Gastroesophageal sphincter (tissue), 4 donors: Measurements from ENCODE around the gene TGIF1. TPM values are rescaled to one million over a fixed set of nuclear protein-coding genes. Genes with fewer than 3 reads are reported as not detected.
"Not testable (repeated sequence)": the region's sequence is repeated elsewhere in the genome, so short reads cannot be mapped to it uniquely, and the experiment has no call there.

Source experiments
- ATAC-seq: fragments of 150-250 bp; one replicate; pipeline ENCODE4 v1.9.1; 2016; ENCODE audit warnings: mild to moderate bottlenecking, moderate library complexity
- H3K27ac ChIP-seq, 4 donors: fragments of 200-600 bp; sonication (generic) in 3 of 4; 1 replicate in 3 of 4; 2 replicates in 1 of 4; pipeline ENCODE4 v1.5.1; 2016 to 2019
- H3K27me3 ChIP-seq: fragments of 200-600 bp; sonication (generic); one replicate; pipeline ENCODE4 v1.5.1; 2019
- H3K36me3 ChIP-seq, 2 donors: fragments of 200-600 bp; sonication (generic); one replicate each; pipeline ENCODE4 v1.5.1; 2019; ENCODE audit warnings: control low read depth in 1 of 2
- H3K4me1 ChIP-seq, 3 donors: fragments of 200-600 bp; sonication (generic); 1 replicate in 2 of 3; 2 replicates in 1 of 3; pipeline ENCODE4 v1.5.1; 2016 to 2019; ENCODE audit warnings: control low read depth in 2 of 3
- H3K4me3 ChIP-seq, 2 donors: fragments of 200-600 bp; sonication (generic); one replicate each; pipeline ENCODE4 v1.5.1; 2019; ENCODE audit warnings: mild to moderate bottlenecking in 1 of 2, moderate library complexity in 1 of 2
- H3K9me3 ChIP-seq, 3 donors: fragments of 200-600 bp; sonication (generic); one replicate each; pipeline ENCODE4 v1.5.1; 2017 to 2019; ENCODE audit warnings: control low read depth in 2 of 3
- CTCF ChIP-seq, 4 experiments: fragments of 200-600 bp in 2 of 4; fragments of 450-650 bp in 2 of 4; sonication (generic) in 1 of 4; IDR thresholded peaks; one replicate each; pipeline ENCODE4 v1.5.1; 2017 to 2019; ENCODE audit warnings: antibody characterized with exemption in 4 of 4, mild to moderate bottlenecking in 2 of 4, moderate library complexity in 2 of 4
- EP300 ChIP-seq: sonication (generic); formaldehyde crosslinking; IDR thresholded peaks from one replicate; pipeline ENCODE4 v1.6.1; 2017; ENCODE audit warnings: antibody characterized with exemption, mild to moderate bottlenecking
- POLR2A ChIP-seq, 2 donors: fragments of 450-650 bp; IDR thresholded peaks; one replicate each; pipeline ENCODE4 v1.6.1; 2017; ENCODE audit warnings: antibody characterized with exemption in 2 of 2, mild to moderate bottlenecking in 2 of 2, moderate library complexity in 1 of 2
- POLR2AphosphoS5 ChIP-seq: sonication (generic); formaldehyde crosslinking; IDR thresholded peaks from one replicate; pipeline ENCODE4 v1.6.1; 2017; ENCODE audit warnings: antibody characterized with exemption
- WGBS, 2 donors: methylation state at CpG; one replicate each; pipeline ENCODE4 v1.1.5; 2018; ENCODE audit warnings: low coverage in 1 of 2; 5-methylcytosine and 5-hydroxymethylcytosine counted together
- total RNA-seq, 4 donors: library from RNA; depleted of rRNA; stranded (reverse); fragments of >200 nt; gene quantifications; one replicate each; pipeline ENCODE4 v1.1.0, GENCODE V29; 2016

Gene TGIF1
- total RNA-seq, 4 donors from 2014 or later = 55.5 to 95.8 (median 77.0) TPM

GRCh38 chr18:3471141-3471648, 21.2 kb downstream of the TGIF1 start:
- Histone ChIP-seq H3K9me3 (peaks cover 0 to 13% (median 0%) of the 10 kb centered on the region in 3 donors), H3K4me3 (no peak overlapping the region), H3K4me1 (peaks cover 0 to 8% (median 0%) of the 10 kb centered on the region in 3 donors), H3K27ac (no peak overlapping the region), H3K27me3 (no peaks in the 10 kb centered on the region), H3K36me3 (no peaks in the 10 kb centered on the region)
- no peak for ATAC-seq
- TF ChIP-seq EP300 (no peak), CTCF (IDR thresholded peaks at IDR 0.05) (no peak), POLR2AphosphoS5 (no peak), POLR2A (IDR thresholded peaks at IDR 0.05) (no peak)
- WGBS, 2 donors = 81 to 90% methylated on average over 3 of the region's 3 CpGs

- H3K4me3 ChIP-seq, ATAC-seq, H3K36me3 ChIP-seq, H3K27me3 ChIP-seq, H3K27ac ChIP-seq, H3K4me1 ChIP-seq: not testable (repeated sequence)
- whole genome bisulfite sequencing, 2 donors = 96 to 100% methylated on average over 1 to 3 of the region's 3 CpGs
- H3K9me3 ChIP-seq = peaks cover 0 to 13% (median 0%) of the 10 kb centered on the region in 3 donors
Measured at GRCh38 chr18:3472121-3472520, 22.1 kb downstream of the TGIF1 start.

GRCh38 chr18:3472681-3473544, 22.9 kb downstream of the TGIF1 start:
- H3K27ac ChIP-seq = no peak overlapping the region
- no peak for ATAC-seq
- TF ChIP-seq CTCF (IDR thresholded peaks at IDR 0.05) (no peak), POLR2A (IDR thresholded peaks at IDR 0.05) (no peak), POLR2AphosphoS5 (no peak), EP300 (no peak)
- 82 to 95% methylated on average over 10 to 15 of the region's 18 CpGs for WGBS, 2 donors
- H3K9me3 ChIP-seq = peaks cover 0 to 13% (median 0%) of the 10 kb centered on the region in 3 donors
- no peaks in the 10 kb centered on the region for H3K4me1 ChIP-seq
- H3K36me3 ChIP-seq = no peaks in the 10 kb centered on the region
- no peaks in the 10 kb centered on the region for H3K27me3 ChIP-seq
- no peak overlapping the region for H3K4me3 ChIP-seq

- H3K4me3 ChIP-seq = no peak overlapping the region
- no peak overlapping the region for H3K27ac ChIP-seq
- no peak for TF ChIP-seq CTCF (IDR thresholded peaks at IDR 0.05)
- TF ChIP-seq EP300 = no peak
- TF ChIP-seq POLR2AphosphoS5 = no peak
- no peak for TF ChIP-seq POLR2A (IDR thresholded peaks at IDR 0.05)
- ATAC-seq = peak; percentile 54
- H3K36me3 ChIP-seq = no peaks in the 10 kb centered on the region
- H3K9me3 ChIP-seq = peaks cover 0 to 13% (median 0%) of the 10 kb centered on the region in 3 donors
- H3K27me3 ChIP-seq = peaks cover 2% of the 10 kb centered on the region
- no peaks in the 10 kb centered on the region for H3K4me1 ChIP-seq
- 94 to 98% methylated on average over 4 to 8 of the region's 8 CpGs for WGBS, 2 donors
Measured at GRCh38 chr18:3478262-3478978, 28.4 kb downstream of the TGIF1 start.

- H3K9me3 ChIP-seq = peaks cover 0 to 4% (median 0%) of the 10 kb centered on the region in 3 donors
- 78 to 82% methylated on average over 3 of the region's 5 CpGs for WGBS, 2 donors
- no peak overlapping the region for H3K4me3 ChIP-seq
- TF ChIP-seq EP300 = no peak
- TF ChIP-seq POLR2A (IDR thresholded peaks at IDR 0.05) = no peak
- no peak for TF ChIP-seq POLR2AphosphoS5
- TF ChIP-seq CTCF (IDR thresholded peaks at IDR 0.05) = no peak
- H3K27ac ChIP-seq = no peak overlapping the region
- no peak for ATAC-seq
- no peaks in the 10 kb centered on the region for H3K4me1 ChIP-seq
- H3K36me3 ChIP-seq = no peaks in the 10 kb centered on the region
- H3K27me3 ChIP-seq = peaks cover 4% of the 10 kb centered on the region
Measured at GRCh38 chr18:3479978-3480509, 30.1 kb downstream of the TGIF1 start.
